ENCODE data around the gene MMS22L. TPM values are rescaled to one million over a fixed set of nuclear protein-coding genes. Genes with fewer than 3 reads are reported as not detected.

Gene MMS22L
- total and polyA plus RNA-seq, 2 of the 13 experiments (the other 11 are each of a cell fraction or from before 2014, with no cell fraction given): 6.2 to 32.9 TPM

GRCh38 chr6:97282726-97283617 lies at the start of gene MMS22L (continued):
- peak; percentile 50; the same call in 1 of the 2 replicates for TF ChIP-seq ARID5B (CRISPR knock-in tag; IDR thresholded peaks at IDR 0.05)
- TF ChIP-seq ZIK1 (CRISPR knock-in tag; IDR thresholded peaks at IDR 0.05; ENCODE audit: borderline replicate concordance, low read depth): peak; percentile 39; the same call in 1 of the 2 replicates
- TF ChIP-seq FOXO4 (CRISPR knock-in tag; conservative IDR thresholded peaks at IDR 0.05): no peak
- no peak for TF ChIP-seq DMTF1 (CRISPR knock-in tag; IDR thresholded peaks at IDR 0.05)
- TF ChIP-seq PREB (CRISPR knock-in tag; IDR thresholded peaks at IDR 0.05): no peak
- TF ChIP-seq MTF1 (CRISPR knock-in tag; IDR thresholded peaks at IDR 0.05): no peak
- no peak for TF ChIP-seq RFXANK (CRISPR knock-in tag; IDR thresholded peaks at IDR 0.05)
- TF ChIP-seq ZNF292 (CRISPR knock-in tag; IDR thresholded peaks at IDR 0.05; ENCODE audit: borderline replicate concordance, low read depth): peak; percentile 48; the same call in 1 of the 2 replicates
- no peak for TF ChIP-seq ATRX (CRISPR knock-in tag; IDR thresholded peaks at IDR 0.05; ENCODE audit: borderline replicate concordance)
- TF ChIP-seq TCF7L2 (IDR thresholded peaks at IDR 0.05; ENCODE audit: low read depth, low read length): no peak
- no peak for TF ChIP-seq ZNF850 (CRISPR knock-in tag; conservative IDR thresholded peaks at IDR 0.05)
- no peak for TF ChIP-seq ZNF326 (CRISPR knock-in tag; IDR thresholded peaks at IDR 0.05; ENCODE audit: borderline replicate concordance)
- TF ChIP-seq ZNF230 (CRISPR knock-in tag; IDR thresholded peaks at IDR 0.05): peak; percentile 82; the same call in 1 of the 2 replicates
- peak; percentile 61; the same call in 1 of the 2 replicates for TF ChIP-seq KLF6 (CRISPR knock-in tag; IDR thresholded peaks at IDR 0.05)
- peak; percentile 71 for TF ChIP-seq THAP11 (CRISPR knock-in tag; IDR thresholded peaks at IDR 0.05)
- TF ChIP-seq TEAD3 (CRISPR knock-in tag; optimal IDR thresholded peaks at IDR 0.05; ENCODE audit: borderline replicate concordance): peak; percentile 40
- TF ChIP-seq MED1 (CRISPR knock-in tag; IDR thresholded peaks at IDR 0.05): no peak
- TF ChIP-seq KAT8 (CRISPR knock-in tag; IDR thresholded peaks at IDR 0.05): peak; percentile 66; the same call in 1 of the 2 replicates
- no peak for TF ChIP-seq CENPX (CRISPR knock-in tag; IDR thresholded peaks at IDR 0.05)
- peak; percentile 67; the same call in 1 of the 2 replicates for TF ChIP-seq TAF1 (CRISPR knock-in tag; IDR thresholded peaks at IDR 0.05)
- TF ChIP-seq TCF7 (IDR thresholded peaks at IDR 0.05; ENCODE audit: low read depth): no peak
- TF ChIP-seq KDM5A (IDR thresholded peaks at IDR 0.05; ENCODE audit: borderline replicate concordance, low read length): peak; percentile 85

Measured in HepG2 (cell line).